Stimulated activated CD8-positive, alpha-beta memory T cell treated with anti-CD3 and anti-CD28 coated beads, Interleukin-12 subunit alpha, Interleukin-12 subunit beta, amount 100 ng/mL, for 4 hours (primary cell): Measurements from ENCODE around the gene PHYH.
"Not testable (repeated sequence)": the region's sequence is repeated elsewhere in the genome, so short reads cannot be mapped to it uniquely, and the experiment has no call there.

ENCODE experiments used
- DNase-seq: peaks from one replicate; pipeline ENCODE4 v3.0.0-alpha.2; 2020; ENCODE audit warnings: low read depth

The PHYH gene

GRCh38 chr10:13271552-13272163, 28.2 kb downstream of the PHYH start:
- no peak for DNase-seq

GRCh38 chr10:13270877-13271551, 28.9 kb downstream of the PHYH start:
- DNase-seq: no peak

- DNase-seq: no peak
Observed at GRCh38 chr10:13268841-13269240, 31.0 kb downstream of the PHYH start.

- no peak for DNase-seq
Observed at GRCh38 chr10:13268310-13268709, 31.6 kb downstream of the PHYH start.

- DNase-seq: no peak
Observed at GRCh38 chr10:13263591-13263990, 36.3 kb downstream of the PHYH start.

- DNase-seq: no peak
Observed at GRCh38 chr10:13262433-13262832, 37.4 kb downstream of the PHYH start.

GRCh38 chr10:13257621-13258140, 42.2 kb downstream of the PHYH start:
- DNase-seq: no peak

- no peak for DNase-seq
Observed at GRCh38 chr10:13256627-13257026, 43.2 kb downstream of the PHYH start.

- no peak for DNase-seq
Observed at GRCh38 chr10:13253726-13254125, 46.1 kb downstream of the PHYH start.

- no peak for DNase-seq
Observed at GRCh38 chr10:13247784-13248183, 52.1 kb downstream of the PHYH start.

- no peak for DNase-seq
Observed at GRCh38 chr10:13247246-13247645, 52.6 kb downstream of the PHYH start.

GRCh38 chr10:13242260-13242659, 57.6 kb downstream of the PHYH start:
- not testable (repeated sequence) for DNase-seq

GRCh38 chr10:13241613-13242012, 58.3 kb downstream of the PHYH start:
- no peak for DNase-seq

GRCh38 chr10:13239923-13240322, 59.9 kb downstream of the PHYH start:
- DNase-seq: no peak

- DNase-seq: no peak
Observed at GRCh38 chr10:13238271-13239077, 61.4 kb downstream of the PHYH start.

- DNase-seq: no peak
Observed at GRCh38 chr10:13236638-13237037, 63.2 kb downstream of the PHYH start.

GRCh38 chr10:13234736-13235135, 65.1 kb downstream of the PHYH start:
- not testable (repeated sequence) for DNase-seq

- no peak for DNase-seq
Observed at GRCh38 chr10:13234172-13234571, 65.7 kb downstream of the PHYH start, which contains the start of gene UCMA. UCMA (minus strand) TSS chr10:13234374; CDS start chr10:13234258, 116 bp downstream.

GRCh38 chr10:13233358-13233757, 66.5 kb downstream of the PHYH start:
- no peak for DNase-seq

GRCh38 chr10:13231808-13232207, 68.1 kb downstream of the PHYH start:
- no peak for DNase-seq

GRCh38 chr10:13231190-13231589, 68.7 kb downstream of the PHYH start:
- no peak for DNase-seq
